HepG2 (cell line): ENCODE results near the gene SEC14L1. TPM values are rescaled to one million over a fixed set of nuclear protein-coding genes. Genes with fewer than 3 reads are reported as not detected.
A peak's percentile ranks its signal among the peaks of the same experiment; 100 is the strongest.

Source experiments
- DPF2 ChIP-seq: sonication (generic); formaldehyde crosslinking; IDR thresholded peaks from 2 replicates; pipeline ENCODE4 v1.4.0; 2020; ENCODE audit warnings: mild to moderate bottlenecking, low read depth, missing genetic modification reagents, borderline replicate concordance
- FOSL1 ChIP-seq: sonication (generic); formaldehyde crosslinking; IDR thresholded peaks from 2 replicates; pipeline ENCODE4 v1.9.0; 2021; ENCODE audit warnings: missing genetic modification reagents, borderline replicate concordance
- FOSL2 ChIP-seq: sonication (generic); formaldehyde crosslinking; IDR thresholded peaks from 2 replicates; pipeline ENCODE4 v1.4.0; 2020; ENCODE audit warnings: missing genetic modification reagents
- HDAC1 ChIP-seq: sonication (generic); formaldehyde crosslinking; IDR thresholded peaks from 2 replicates; pipeline ENCODE4 v1.5.1; 2020; ENCODE audit warnings: mild to moderate bottlenecking, missing genetic modification reagents
- JUN ChIP-seq: sonication (generic); formaldehyde crosslinking; IDR thresholded peaks from 2 replicates; pipeline ENCODE4 v1.4.0; 2020; ENCODE audit warnings: mild to moderate bottlenecking, missing genetic modification reagents
- KDM5A ChIP-seq: fragments of 200-600 bp; sonication (generic); IDR thresholded peaks from 2 replicates; pipeline ENCODE4 v1.7.0; 2018; ENCODE audit warnings: antibody characterized with exemption, mild to moderate bottlenecking, low read length, borderline replicate concordance
- KLF13 ChIP-seq: sonication (generic); formaldehyde crosslinking; IDR thresholded peaks from 2 replicates; pipeline ENCODE4 v1.4.0; 2020; ENCODE audit warnings: mild to moderate bottlenecking, missing genetic modification reagents
- NFE2L2 ChIP-seq: fragments of 150-350 bp; IDR thresholded peaks from 2 replicates; pipeline ENCODE4 v1.6.1; 2014; ENCODE audit warnings: low read length
- NFIC ChIP-seq: IDR thresholded peaks from 2 replicates; pipeline ENCODE4 v1.6.1; 2012; ENCODE audit warnings: mild to moderate bottlenecking, low read length, inconsistent platforms
- REXO4 ChIP-seq: sonication (generic); formaldehyde crosslinking; IDR thresholded peaks from 2 replicates; pipeline ENCODE4 v1.8.0; 2022; ENCODE audit warnings: missing genetic modification reagents, mild to moderate bottlenecking, borderline replicate concordance
- TCF7L2 ChIP-seq: IDR thresholded peaks from 2 replicates; pipeline ENCODE4 v1.6.1; 2011; ENCODE audit warnings: mild to moderate bottlenecking, low read depth, low read length, moderate library complexity
- ZBTB38 ChIP-seq: sonication (generic); formaldehyde crosslinking; IDR thresholded peaks from 2 replicates; pipeline ENCODE4 v1.5.1; 2020; ENCODE audit warnings: mild to moderate bottlenecking, missing genetic modification reagents
- ZNF121 ChIP-seq: sonication (generic); formaldehyde crosslinking; IDR thresholded peaks from 2 replicates; pipeline ENCODE4 v1.5.0; 2020; ENCODE audit warnings: mild to moderate bottlenecking, missing genetic modification reagents
- polyA plus RNA-seq, 8 experiments: library from polyadenylated mRNA; depleted of rRNA in 3 of 8; stranded (reverse) in 7 of 8; unstranded in 1 of 8; fragments of >200 nt; fragmentation: Illumina TruSeq in 4 of 8; extraction: Trizol in 4 of 8; gene quantifications; 2 replicates each; pipeline versions ENCODE4 v1.2.1 to v1.2.3, GENCODE V29; 2011 to 2016; ENCODE audit warnings: low read depth in 4 of 8, missing spikeins in 1 of 8, mixed read lengths in 1 of 8; ENCODE audit not compliant: insufficient read depth in 1 of 8
- total RNA-seq, 5 experiments: library from RNA; depleted of rRNA; stranded (reverse); fragments of >200 nt; fragmentation: Illumina TruSeq; extraction: Trizol; gene quantifications; 2 replicates each; pipeline ENCODE4 v1.2.3, GENCODE V29; 2016; ENCODE audit warnings: low read depth in 1 of 5
- TF ChIP-seq, protein P1 (sequence below): IDR thresholded peaks from 2 replicates; pipeline ENCODE4 v1.6.1; 2016; ENCODE audit warnings: missing compliant biosample characterization, missing genetic modification reagents, borderline replicate concordance
- TF ChIP-seq, protein P2 (sequence below): IDR thresholded peaks from 2 replicates; pipeline ENCODE4 v1.6.1; 2016; ENCODE audit warnings: low read depth
- TF ChIP-seq, protein P3 (sequence below): sonication (generic); formaldehyde crosslinking; IDR thresholded peaks from 2 replicates; pipeline ENCODE4 v1.5.0; 2020; ENCODE audit warnings: mild to moderate bottlenecking, missing genetic modification reagents, moderate library complexity
- TF ChIP-seq, protein P4 (sequence below): sonication (generic); formaldehyde crosslinking; conservative IDR thresholded peaks from 2 replicates; pipeline ENCODE4 v1.4.0; 2020; ENCODE audit warnings: missing genetic modification reagents
- TF ChIP-seq, protein P5 (sequence below), 2 experiments: sonication (generic) in 1 of 2; formaldehyde crosslinking in 1 of 2; IDR thresholded peaks; 2 replicates each; pipeline versions ENCODE4 v1.4.0 to v1.6.1; 2016 to 2020; ENCODE audit warnings: borderline replicate concordance in 1 of 2, low read depth in 1 of 2, mild to moderate bottlenecking in 1 of 2, missing genetic modification reagents in 1 of 2

The SEC14L1 gene
- total and polyA plus RNA-seq, 2 of the 13 experiments (the other 11 are each of a cell fraction or from before 2014, with no cell fraction given), result 26.3 to 43.9 TPM

DNA sequence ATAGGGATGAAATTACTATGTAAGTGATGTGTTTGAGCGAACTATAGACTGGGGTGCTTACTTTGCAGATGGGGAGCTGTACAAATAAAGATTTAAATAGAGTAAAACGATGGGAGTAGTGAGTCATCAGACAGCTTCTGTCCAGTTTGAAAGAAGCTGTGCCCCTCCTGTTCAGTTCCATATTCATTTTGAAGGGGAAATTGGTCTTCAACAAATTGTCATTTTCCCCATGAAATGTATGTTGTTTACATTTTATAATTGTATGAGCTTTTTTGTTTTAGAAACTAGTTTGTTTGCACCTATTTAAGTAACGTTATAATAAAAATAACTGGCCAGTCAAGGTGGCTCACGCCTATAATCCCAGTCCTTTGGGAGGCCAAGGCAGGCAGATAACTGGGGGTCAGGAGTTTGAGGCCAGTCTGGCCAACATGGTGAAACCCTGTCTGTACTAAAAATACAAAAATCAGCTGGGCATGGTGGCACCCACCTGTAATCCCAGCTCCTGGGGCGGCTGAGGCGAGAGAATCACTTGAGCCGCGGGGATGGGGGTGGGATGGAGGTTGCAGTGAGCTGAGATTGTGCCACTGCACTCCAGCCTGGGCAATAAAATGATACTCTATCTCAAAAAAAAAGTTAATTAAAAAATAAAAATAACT lies 20.2 kb downstream of the SEC14L1 start (continued):
- TF ChIP-seq, protein P1, sequence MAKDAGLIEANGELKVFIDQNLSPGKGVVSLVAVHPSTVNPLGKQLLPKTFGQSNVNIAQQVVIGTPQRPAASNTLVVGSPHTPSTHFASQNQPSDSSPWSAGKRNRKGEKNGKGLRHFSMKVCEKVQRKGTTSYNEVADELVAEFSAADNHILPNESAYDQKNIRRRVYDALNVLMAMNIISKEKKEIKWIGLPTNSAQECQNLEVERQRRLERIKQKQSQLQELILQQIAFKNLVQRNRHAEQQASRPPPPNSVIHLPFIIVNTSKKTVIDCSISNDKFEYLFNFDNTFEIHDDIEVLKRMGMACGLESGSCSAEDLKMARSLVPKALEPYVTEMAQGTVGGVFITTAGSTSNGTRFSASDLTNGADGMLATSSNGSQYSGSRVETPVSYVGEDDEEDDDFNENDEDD (CRISPR knock-in tag), result no peak
- TF ChIP-seq KLF13 (CRISPR knock-in tag) (no peak), JUN (CRISPR knock-in tag) (no peak), FOSL2 (CRISPR knock-in tag) (peak; percentile 75), DPF2 (CRISPR knock-in tag) (no peak), HDAC1 (CRISPR knock-in tag) (0 out of 2 replicates have a peak, but pooled peaks have one; percentile 16), TCF7L2 (no peak), KDM5A (no peak), NFIC (no peak), FOSL1 (CRISPR knock-in tag) (peak; percentile 40; the same call in 1 of the 2 replicates), REXO4 (CRISPR knock-in tag) (no peak), ZNF121 (CRISPR knock-in tag) (no peak), NFE2L2 (no peak), ZBTB38 (peak; percentile 55; the same call in 1 of the 2 replicates)
- TF ChIP-seq, protein P2, sequence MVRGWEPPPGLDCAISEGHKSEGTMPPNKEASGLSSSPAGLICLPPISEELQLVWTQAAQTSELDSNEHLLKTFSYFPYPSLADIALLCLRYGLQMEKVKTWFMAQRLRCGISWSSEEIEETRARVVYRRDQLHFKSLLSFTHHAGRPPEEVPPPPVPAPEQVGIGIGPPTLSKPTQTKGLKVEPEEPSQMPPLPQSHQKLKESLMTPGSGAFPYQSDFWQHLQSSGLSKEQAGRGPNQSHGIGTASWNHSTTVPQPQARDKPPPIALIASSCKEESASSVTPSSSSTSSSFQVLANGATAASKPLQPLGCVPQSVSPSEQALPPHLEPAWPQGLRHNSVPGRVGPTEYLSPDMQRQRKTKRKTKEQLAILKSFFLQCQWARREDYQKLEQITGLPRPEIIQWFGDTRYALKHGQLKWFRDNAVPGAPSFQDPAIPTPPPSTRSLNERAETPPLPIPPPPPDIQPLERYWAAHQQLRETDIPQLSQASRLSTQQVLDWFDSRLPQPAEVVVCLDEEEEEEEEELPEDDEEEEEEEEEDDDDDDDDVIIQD (CRISPR knock-in tag), result peak; percentile 13; the same call in 1 of the 2 replicates
- TF ChIP-seq, protein P3, sequence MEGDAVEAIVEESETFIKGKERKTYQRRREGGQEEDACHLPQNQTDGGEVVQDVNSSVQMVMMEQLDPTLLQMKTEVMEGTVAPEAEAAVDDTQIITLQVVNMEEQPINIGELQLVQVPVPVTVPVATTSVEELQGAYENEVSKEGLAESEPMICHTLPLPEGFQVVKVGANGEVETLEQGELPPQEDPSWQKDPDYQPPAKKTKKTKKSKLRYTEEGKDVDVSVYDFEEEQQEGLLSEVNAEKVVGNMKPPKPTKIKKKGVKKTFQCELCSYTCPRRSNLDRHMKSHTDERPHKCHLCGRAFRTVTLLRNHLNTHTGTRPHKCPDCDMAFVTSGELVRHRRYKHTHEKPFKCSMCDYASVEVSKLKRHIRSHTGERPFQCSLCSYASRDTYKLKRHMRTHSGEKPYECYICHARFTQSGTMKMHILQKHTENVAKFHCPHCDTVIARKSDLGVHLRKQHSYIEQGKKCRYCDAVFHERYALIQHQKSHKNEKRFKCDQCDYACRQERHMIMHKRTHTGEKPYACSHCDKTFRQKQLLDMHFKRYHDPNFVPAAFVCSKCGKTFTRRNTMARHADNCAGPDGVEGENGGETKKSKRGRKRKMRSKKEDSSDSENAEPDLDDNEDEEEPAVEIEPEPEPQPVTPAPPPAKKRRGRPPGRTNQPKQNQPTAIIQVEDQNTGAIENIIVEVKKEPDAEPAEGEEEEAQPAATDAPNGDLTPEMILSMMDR, result no peak
- TF ChIP-seq, protein P4, sequence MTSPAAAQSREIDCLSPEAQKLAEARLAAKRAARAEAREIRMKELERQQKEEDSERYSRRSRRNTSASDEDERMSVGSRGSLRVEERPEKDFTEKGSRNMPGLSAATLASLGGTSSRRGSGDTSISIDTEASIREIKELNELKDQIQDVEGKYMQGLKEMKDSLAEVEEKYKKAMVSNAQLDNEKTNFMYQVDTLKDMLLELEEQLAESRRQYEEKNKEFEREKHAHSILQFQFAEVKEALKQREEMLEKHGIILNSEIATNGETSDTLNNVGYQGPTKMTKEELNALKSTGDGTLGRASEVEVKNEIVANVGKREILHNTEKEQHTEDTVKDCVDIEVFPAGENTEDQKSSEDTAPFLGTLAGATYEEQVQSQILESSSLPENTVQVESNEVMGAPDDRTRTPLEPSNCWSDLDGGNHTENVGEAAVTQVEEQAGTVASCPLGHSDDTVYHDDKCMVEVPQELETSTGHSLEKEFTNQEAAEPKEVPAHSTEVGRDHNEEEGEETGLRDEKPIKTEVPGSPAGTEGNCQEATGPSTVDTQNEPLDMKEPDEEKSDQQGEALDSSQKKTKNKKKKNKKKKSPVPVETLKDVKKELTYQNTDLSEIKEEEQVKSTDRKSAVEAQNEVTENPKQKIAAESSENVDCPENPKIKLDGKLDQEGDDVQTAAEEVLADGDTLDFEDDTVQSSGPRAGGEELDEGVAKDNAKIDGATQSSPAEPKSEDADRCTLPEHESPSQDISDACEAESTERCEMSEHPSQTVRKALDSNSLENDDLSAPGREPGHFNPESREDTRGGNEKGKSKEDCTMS (CRISPR knock-in tag), result no peak
- TF ChIP-seq, protein P5, sequence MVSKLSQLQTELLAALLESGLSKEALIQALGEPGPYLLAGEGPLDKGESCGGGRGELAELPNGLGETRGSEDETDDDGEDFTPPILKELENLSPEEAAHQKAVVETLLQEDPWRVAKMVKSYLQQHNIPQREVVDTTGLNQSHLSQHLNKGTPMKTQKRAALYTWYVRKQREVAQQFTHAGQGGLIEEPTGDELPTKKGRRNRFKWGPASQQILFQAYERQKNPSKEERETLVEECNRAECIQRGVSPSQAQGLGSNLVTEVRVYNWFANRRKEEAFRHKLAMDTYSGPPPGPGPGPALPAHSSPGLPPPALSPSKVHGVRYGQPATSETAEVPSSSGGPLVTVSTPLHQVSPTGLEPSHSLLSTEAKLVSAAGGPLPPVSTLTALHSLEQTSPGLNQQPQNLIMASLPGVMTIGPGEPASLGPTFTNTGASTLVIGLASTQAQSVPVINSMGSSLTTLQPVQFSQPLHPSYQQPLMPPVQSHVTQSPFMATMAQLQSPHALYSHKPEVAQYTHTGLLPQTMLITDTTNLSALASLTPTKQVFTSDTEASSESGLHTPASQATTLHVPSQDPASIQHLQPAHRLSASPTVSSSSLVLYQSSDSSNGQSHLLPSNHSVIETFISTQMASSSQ (IDR thresholded peaks at IDR 0.05; ENCODE audit: low read depth), result no peak
- TF ChIP-seq, protein P5 (CRISPR knock-in tag; IDR thresholded peaks at IDR 0.05; ENCODE audit: borderline replicate concordance), result no peak
